BLaER1 (cell line): ENCODE results near the gene TFDP1.

ENCODE experiments used
- H3K27ac ChIP-seq: shearing (Covaris generic); formaldehyde crosslinking; 2 replicates; pipeline ENCODE4 v1.8.1; 2022
- H3K27me3 ChIP-seq: shearing (Covaris generic); formaldehyde crosslinking; 2 replicates; pipeline ENCODE4 v1.8.1; 2022
- H3K36me3 ChIP-seq: shearing (Covaris generic); formaldehyde crosslinking; 2 replicates; pipeline ENCODE4 v1.8.1; 2022
- H3K4me1 ChIP-seq: shearing (Covaris generic); formaldehyde crosslinking; 2 replicates; pipeline ENCODE4 v1.8.1; 2022
- H3K4me2 ChIP-seq: shearing (Covaris generic); formaldehyde crosslinking; 2 replicates; pipeline ENCODE4 v1.8.1; 2022
- H3K4me3 ChIP-seq: shearing (Covaris generic); formaldehyde crosslinking; 2 replicates; pipeline ENCODE4 v1.8.1; 2022
- H3K9ac ChIP-seq: shearing (Covaris generic); formaldehyde crosslinking; 2 replicates; pipeline ENCODE4 v1.8.1; 2022
- H3K9me3 ChIP-seq: shearing (Covaris generic); formaldehyde crosslinking; 2 replicates; pipeline ENCODE4 v1.8.1; 2022
- H4K20me1 ChIP-seq: shearing (Covaris generic); formaldehyde crosslinking; 2 replicates; pipeline ENCODE4 v1.8.1; 2022
- Cebpa-rat ChIP-seq: shearing (Covaris generic); IDR thresholded peaks from 2 replicates; pipeline ENCODE4 v1.8.1; 2022

The TFDP1 gene

GRCh38 chr13:113630804-113631203 is 46.3 kb downstream of the TFDP1 start:
- Histone ChIP-seq H3K4me3 (no peak overlapping the region), H3K27ac (no peak overlapping the region), H4K20me1 (peaks cover 97% of the 10 kb centered on the region), H3K4me2 (no peak overlapping the region), H3K4me1 (no peaks in the 10 kb centered on the region), H3K27me3 (no peaks in the 10 kb centered on the region), H3K36me3 (peaks cover 97% of the 10 kb centered on the region), H3K9me3 (no peaks in the 10 kb centered on the region), H3K9ac (no peak overlapping the region)
- TF ChIP-seq Cebpa-rat, result no peak

GRCh38 chr13:113631341-113632095 is 47.0 kb downstream of the TFDP1 start:
- Histone ChIP-seq H3K4me2 (no peak overlapping the region), H3K27me3 (no peaks in the 10 kb centered on the region), H3K9me3 (no peaks in the 10 kb centered on the region), H3K4me3 (no peak overlapping the region), H3K4me1 (no peaks in the 10 kb centered on the region), H3K36me3 (peaks cover 99% of the 10 kb centered on the region), H3K27ac (no peak overlapping the region), H3K9ac (no peak overlapping the region), H4K20me1 (peaks cover 97% of the 10 kb centered on the region)
- no peak for TF ChIP-seq Cebpa-rat

DNA sequence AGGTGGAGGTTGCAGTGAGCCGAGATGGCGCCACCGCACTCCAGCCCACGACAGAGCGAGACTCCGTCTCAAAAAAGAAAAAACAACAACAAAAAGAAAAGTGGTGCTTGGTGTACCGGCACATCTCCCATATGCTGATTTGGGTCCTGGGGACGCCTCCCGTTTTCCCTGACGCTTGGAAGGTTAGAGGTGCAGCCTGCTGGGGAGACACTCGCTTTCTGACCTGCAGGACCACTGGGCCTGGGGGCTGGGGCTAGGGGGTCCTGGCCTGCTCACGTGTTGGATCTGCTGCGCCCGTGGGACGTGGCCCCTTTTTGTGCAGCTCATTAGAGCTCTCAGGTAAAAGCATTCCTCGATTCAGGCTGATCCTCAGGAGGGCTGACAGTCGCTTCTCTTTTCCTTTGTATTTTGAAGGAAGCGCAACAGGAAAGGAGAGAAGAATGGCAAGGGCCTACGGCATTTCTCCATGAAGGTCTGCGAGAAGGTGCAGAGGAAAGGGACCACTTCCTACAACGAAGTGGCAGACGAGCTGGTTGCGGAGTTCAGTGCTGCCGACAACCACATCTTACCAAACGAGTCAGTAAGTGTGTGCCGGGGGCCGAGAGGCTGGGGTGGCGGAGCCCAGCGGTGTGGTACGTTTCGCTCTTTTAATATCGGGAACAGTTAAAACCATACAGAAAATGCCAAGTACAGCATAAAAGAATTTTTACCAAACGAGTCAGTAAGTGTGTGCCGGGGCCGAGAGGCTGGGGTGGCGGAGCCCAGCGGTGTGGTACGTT is 48.3 kb downstream of the TFDP1 start:
- Histone ChIP-seq H3K4me2 (no peak overlapping the region), H3K4me1 (no peaks in the 10 kb centered on the region), H3K27me3 (no peaks in the 10 kb centered on the region), H3K9me3 (no peaks in the 10 kb centered on the region), H4K20me1 (peaks cover 94% of the 10 kb centered on the region), H3K27ac (no peak overlapping the region), H3K36me3 (peaks cover 99% of the 10 kb centered on the region), H3K4me3 (no peak overlapping the region), H3K9ac (no peak overlapping the region)
- no peak for TF ChIP-seq Cebpa-rat

DNA sequence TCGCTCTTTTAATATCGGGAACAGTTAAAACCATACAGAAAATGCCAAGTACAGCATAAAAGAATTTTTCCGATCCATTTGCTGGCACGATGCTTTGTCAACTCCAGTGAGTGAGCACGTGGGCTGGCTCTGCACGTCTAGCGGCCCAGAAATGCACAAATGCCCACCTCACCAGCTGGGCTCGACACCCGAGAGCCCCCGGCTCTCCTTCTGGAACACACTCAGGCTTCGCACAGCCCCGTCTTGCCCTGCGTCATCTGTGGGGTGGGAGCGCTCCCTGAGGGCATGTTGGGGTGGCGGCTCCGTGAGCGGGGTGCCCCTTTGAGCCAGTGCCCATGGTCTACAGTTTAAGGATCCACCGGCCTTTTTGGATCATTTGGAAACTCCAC is 48.9 kb downstream of the TFDP1 start:
- Histone ChIP-seq H3K4me1 (no peaks in the 10 kb centered on the region), H3K4me2 (no peak overlapping the region), H3K9me3 (no peaks in the 10 kb centered on the region), H3K27me3 (no peaks in the 10 kb centered on the region), H4K20me1 (peaks cover 93% of the 10 kb centered on the region), H3K4me3 (no peak overlapping the region), H3K36me3 (peaks cover 99% of the 10 kb centered on the region), H3K9ac (no peak overlapping the region), H3K27ac (no peak overlapping the region)
- TF ChIP-seq Cebpa-rat, result no peak

GRCh38 chr13:113634279-113635047 is 49.9 kb downstream of the TFDP1 start:
- Histone ChIP-seq H3K27ac (no peak overlapping the region), H3K36me3 (peaks cover 99% of the 10 kb centered on the region), H3K9ac (no peak overlapping the region)

GRCh38 chr13:113635048-113635420 is 50.5 kb downstream of the TFDP1 start:
- Histone ChIP-seq H3K27ac (no peak overlapping the region), H3K4me2 (no peak overlapping the region), H3K36me3 (peaks cover 99% of the 10 kb centered on the region), H3K27me3 (no peaks in the 10 kb centered on the region), H3K4me3 (no peak overlapping the region), H3K9ac (no peak overlapping the region), H4K20me1 (peaks cover 78% of the 10 kb centered on the region), H3K9me3 (no peaks in the 10 kb centered on the region), H3K4me1 (peaks cover 4% of the 10 kb centered on the region; the same call in 1 of the 2 replicates)
- TF ChIP-seq Cebpa-rat, result no peak

More at GRCh38 chr13:113634279-113635047, 49.9 kb downstream of the TFDP1 start:
- Histone ChIP-seq H3K9me3 (no peaks in the 10 kb centered on the region), H3K4me3 (no peak overlapping the region), H4K20me1 (peaks cover 84% of the 10 kb centered on the region), H3K4me1 (no peaks in the 10 kb centered on the region), H3K27me3 (no peaks in the 10 kb centered on the region), H3K4me2 (no peak overlapping the region)
- no peak for TF ChIP-seq Cebpa-rat

DNA sequence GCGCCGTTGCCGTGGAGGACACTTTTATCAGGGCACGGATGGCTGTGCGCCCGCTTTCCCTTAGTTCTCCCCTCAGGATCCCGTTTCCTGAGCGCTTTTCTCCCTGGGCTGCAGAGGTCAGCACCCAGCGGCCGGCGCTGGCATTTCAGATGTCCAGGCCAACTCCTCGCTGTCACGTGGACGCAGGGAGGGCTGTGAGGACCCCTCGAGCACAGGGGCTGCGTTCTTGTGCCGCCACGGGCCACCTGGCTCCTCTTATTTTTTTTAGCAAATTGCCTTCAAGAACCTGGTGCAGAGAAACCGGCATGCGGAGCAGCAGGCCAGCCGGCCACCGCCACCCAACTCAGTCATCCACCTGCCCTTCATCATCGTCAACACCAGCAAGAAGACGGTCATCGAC is 51.2 kb downstream of the TFDP1 start:
- no peaks in the 10 kb centered on the region for H3K9me3 ChIP-seq
- no peak overlapping the region for H3K4me3 ChIP-seq
- H3K27me3 ChIP-seq, result no peaks in the 10 kb centered on the region
- H3K36me3 ChIP-seq, result peaks cover 100% of the 10 kb centered on the region
- no peak overlapping the region for H3K4me2 ChIP-seq
- TF ChIP-seq Cebpa-rat, result no peak
- H3K4me1 ChIP-seq, result peaks cover 6% of the 10 kb centered on the region; the same call in 1 of the 2 replicates
- H3K9ac ChIP-seq, result no peak overlapping the region
- peaks cover 71% of the 10 kb centered on the region for H4K20me1 ChIP-seq
- no peak overlapping the region for H3K27ac ChIP-seq

- TF ChIP-seq Cebpa-rat, result no peak
- Histone ChIP-seq H3K9ac (no peak overlapping the region), H3K4me1 (peaks cover 6% of the 10 kb centered on the region; the same call in 1 of the 2 replicates), H3K27me3 (no peaks in the 10 kb centered on the region), H3K9me3 (peaks cover 1% of the 10 kb centered on the region; the same call in 1 of the 2 replicates), H3K4me3 (no peak overlapping the region), H3K27ac (no peak overlapping the region), H3K36me3 (peaks cover 96% of the 10 kb centered on the region), H3K4me2 (no peak overlapping the region), H4K20me1 (peaks cover 64% of the 10 kb centered on the region)
These were observed 51.9 kb downstream of the TFDP1 start for GRCh38 chr13:113636266-113636963.

DNA sequence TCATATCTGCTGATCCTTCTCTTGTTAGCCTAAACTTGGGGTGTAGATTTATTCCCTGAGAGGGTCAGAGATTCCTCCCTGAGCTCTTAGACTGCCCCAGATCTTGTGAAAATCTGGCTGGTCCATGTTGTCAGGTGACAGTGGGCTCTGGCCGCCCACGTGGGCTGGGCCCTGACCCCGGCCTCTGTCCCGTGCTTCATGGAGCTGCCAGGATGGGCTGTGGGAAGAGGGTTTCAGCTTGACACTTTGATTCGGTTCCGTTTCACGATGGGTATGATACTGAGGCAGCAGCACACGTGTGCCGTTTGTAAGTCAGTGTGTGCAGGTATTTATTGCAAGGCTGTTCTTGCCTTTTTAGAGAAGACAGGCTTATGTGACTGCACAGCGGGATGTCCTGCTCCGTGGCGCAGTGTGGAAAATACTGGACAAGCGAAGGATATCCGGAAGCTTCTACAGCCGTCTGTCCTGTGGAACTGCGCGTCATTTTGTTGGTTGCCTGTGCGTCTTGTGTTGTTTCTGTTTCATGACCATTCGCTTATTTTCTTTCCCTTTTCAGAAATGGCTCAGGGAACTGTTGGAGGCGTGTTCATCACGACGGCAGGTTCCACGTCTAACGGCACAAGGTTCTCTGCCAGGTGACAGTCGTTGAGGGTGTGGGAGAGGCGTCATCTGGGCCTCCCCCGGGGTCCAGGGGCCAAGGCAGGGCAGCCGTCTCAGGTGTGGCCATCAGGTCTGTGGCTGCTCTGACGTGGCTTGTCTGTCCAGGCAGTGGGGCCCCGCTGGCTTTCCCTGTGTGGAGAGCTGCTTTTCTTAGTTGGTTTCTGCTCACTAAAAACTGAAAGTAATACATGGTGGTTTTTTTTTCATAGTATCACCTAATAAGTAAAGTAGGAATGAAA is 53.0 kb downstream of the TFDP1 start:
- Histone ChIP-seq H3K27me3 (no peaks in the 10 kb centered on the region), H3K4me2 (no peak overlapping the region), H3K4me3 (no peak overlapping the region), H3K27ac (no peak overlapping the region), H3K36me3 (peaks cover 96% of the 10 kb centered on the region), H4K20me1 (peaks cover 53% of the 10 kb centered on the region), H3K9ac (no peak overlapping the region), H3K9me3 (peaks cover 12% of the 10 kb centered on the region), H3K4me1 (peaks cover 15% of the 10 kb centered on the region)
- TF ChIP-seq Cebpa-rat, result no peak
